ENCODE measurements around the gene PDE4DIP.
"Not testable (repeated sequence)": the region's sequence is repeated elsewhere in the genome, so short reads cannot be mapped to it uniquely, and the experiment has no call there.

DNA sequence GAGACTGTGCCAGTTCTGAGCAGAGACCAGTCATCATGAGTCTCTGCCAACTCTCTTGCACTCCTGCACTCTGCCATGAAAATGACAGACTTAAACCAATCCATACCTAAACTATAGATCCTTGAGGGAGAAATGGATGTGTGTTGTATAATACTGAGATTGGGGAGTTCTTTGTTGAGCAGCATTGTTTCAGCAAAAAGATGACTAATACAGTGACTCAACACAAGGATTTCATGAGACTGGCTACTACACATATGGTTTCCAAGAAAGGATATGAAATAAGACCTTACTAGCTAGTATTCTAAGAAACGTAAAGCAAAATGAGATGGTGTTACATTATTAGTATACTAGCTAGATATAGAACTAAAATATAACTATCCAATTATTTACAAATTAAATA lies 3.0 kb upstream of the PDE4DIP start:
- TF ChIP-seq, protein P1, sequence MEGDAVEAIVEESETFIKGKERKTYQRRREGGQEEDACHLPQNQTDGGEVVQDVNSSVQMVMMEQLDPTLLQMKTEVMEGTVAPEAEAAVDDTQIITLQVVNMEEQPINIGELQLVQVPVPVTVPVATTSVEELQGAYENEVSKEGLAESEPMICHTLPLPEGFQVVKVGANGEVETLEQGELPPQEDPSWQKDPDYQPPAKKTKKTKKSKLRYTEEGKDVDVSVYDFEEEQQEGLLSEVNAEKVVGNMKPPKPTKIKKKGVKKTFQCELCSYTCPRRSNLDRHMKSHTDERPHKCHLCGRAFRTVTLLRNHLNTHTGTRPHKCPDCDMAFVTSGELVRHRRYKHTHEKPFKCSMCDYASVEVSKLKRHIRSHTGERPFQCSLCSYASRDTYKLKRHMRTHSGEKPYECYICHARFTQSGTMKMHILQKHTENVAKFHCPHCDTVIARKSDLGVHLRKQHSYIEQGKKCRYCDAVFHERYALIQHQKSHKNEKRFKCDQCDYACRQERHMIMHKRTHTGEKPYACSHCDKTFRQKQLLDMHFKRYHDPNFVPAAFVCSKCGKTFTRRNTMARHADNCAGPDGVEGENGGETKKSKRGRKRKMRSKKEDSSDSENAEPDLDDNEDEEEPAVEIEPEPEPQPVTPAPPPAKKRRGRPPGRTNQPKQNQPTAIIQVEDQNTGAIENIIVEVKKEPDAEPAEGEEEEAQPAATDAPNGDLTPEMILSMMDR (IDR thresholded peaks at IDR 0.05 in 4 of 5, conservative IDR thresholded peaks at IDR 0.05 in 1 of 5): not testable (repeated sequence)
- not testable (repeated sequence) for TF ChIP-seq POLR2A (IDR thresholded peaks at IDR 0.05)
